ENCODE data around the gene SLN. TPM values are rescaled to one million over a fixed set of nuclear protein-coding genes. Genes with fewer than 3 reads are reported as not detected.

SLN gene
- total RNA-seq, 1 experiment from 2014 or later = not detected

- H3K4me3 Mint-ChIP-seq (ENCODE audit: unreplicated experiment) = no peak overlapping the region
- no peak for TF ChIP-seq CTCF (IDR thresholded peaks at IDR 0.05; ENCODE audit: insufficient read depth in 1 of 2, low read depth in 1 of 2, low read length in 1 of 2, severe bottlenecking in 1 of 2, unreplicated experiment in 1 of 2)
- no peaks in the 10 kb centered on the region for H3K36me3 Mint-ChIP-seq (ENCODE audit: insufficient read depth, unreplicated experiment)
- H3K9me3 ChIP-seq = no peaks in the 10 kb centered on the region
- CTCF ChIA-PET = interaction anchor here (0.7 kb wide), 1 partner anchor 21 kb away, joined by 3 read pairs; no protein-coding TSS in a partner anchor
- H3K27ac Mint-ChIP-seq (ENCODE audit: unreplicated experiment) = no peak overlapping the region
- peaks cover 16% of the 10 kb centered on the region for H3K4me1 ChIP-seq
- H3K27me3 Mint-ChIP-seq (ENCODE audit: insufficient read depth, unreplicated experiment) = peaks cover 9% of the 10 kb centered on the region
- no TSS peak for BruUV-seq (replicated peaks)
- no peak for DNase-seq
- no peaks in the 10 kb centered on the region for H3K9me3 Mint-ChIP-seq (ENCODE audit: unreplicated experiment)
- peaks cover 2% of the 10 kb centered on the region; the same call in 1 of the 2 replicates for H3K27me3 ChIP-seq (replicated peaks; ENCODE audit: control insufficient read depth, insufficient read depth, low read length)
- no peaks in the 10 kb centered on the region for H3K36me3 ChIP-seq (ENCODE audit: control insufficient read depth, insufficient read depth, low read length)
- POLR2A ChIA-PET = no interaction called here
- intact Hi-C loops (cut with micrococcal nuclease; ENCODE audit: unreplicated experiment) = no loop called here
- no peak overlapping the region for H3K4me3 ChIP-seq (ENCODE audit: low read depth, low read length)
- H3K4me1 Mint-ChIP-seq (ENCODE audit: low read depth, unreplicated experiment) = no peaks in the 10 kb centered on the region
Observed at GRCh38 chr11:107710301-107710700, 1.6 kb downstream of the SLN start.

GRCh38 chr11:107708792-107709191, 3.1 kb downstream of the SLN start:
- H3K27me3 ChIP-seq (replicated peaks; ENCODE audit: control insufficient read depth, insufficient read depth, low read length) = peaks cover 2% of the 10 kb centered on the region; the same call in 1 of the 2 replicates
- H3K9me3 Mint-ChIP-seq (ENCODE audit: unreplicated experiment) = no peaks in the 10 kb centered on the region
- no peaks in the 10 kb centered on the region for H3K36me3 ChIP-seq (ENCODE audit: control insufficient read depth, insufficient read depth, low read length)
- peaks cover 14% of the 10 kb centered on the region for H3K27me3 Mint-ChIP-seq (ENCODE audit: insufficient read depth, unreplicated experiment)
- H3K4me1 Mint-ChIP-seq (ENCODE audit: low read depth, unreplicated experiment) = no peaks in the 10 kb centered on the region
- ChIA-PET CTCF (no interaction called here), POLR2A (no interaction called here)
- no peak overlapping the region for H3K4me3 Mint-ChIP-seq (ENCODE audit: unreplicated experiment)
- TF ChIP-seq CTCF (IDR thresholded peaks at IDR 0.05; ENCODE audit: insufficient read depth in 1 of 2, low read depth in 1 of 2, low read length in 1 of 2, severe bottlenecking in 1 of 2, unreplicated experiment in 1 of 2) = no peak
- no peaks in the 10 kb centered on the region for H3K36me3 Mint-ChIP-seq (ENCODE audit: insufficient read depth, unreplicated experiment)
- intact Hi-C loops (cut with micrococcal nuclease; ENCODE audit: unreplicated experiment) = no loop called here
- no peaks in the 10 kb centered on the region for H3K9me3 ChIP-seq
- H3K4me3 ChIP-seq (ENCODE audit: low read depth, low read length) = no peak overlapping the region
- BruUV-seq (replicated peaks) = no TSS peak
- no peak for DNase-seq
- H3K27ac Mint-ChIP-seq (ENCODE audit: unreplicated experiment) = no peak overlapping the region
- peaks cover 16% of the 10 kb centered on the region for H3K4me1 ChIP-seq

- H3K27me3 ChIP-seq (replicated peaks; ENCODE audit: control insufficient read depth, insufficient read depth, low read length) = peaks cover 2% of the 10 kb centered on the region; the same call in 1 of the 2 replicates
- H3K36me3 ChIP-seq (ENCODE audit: control insufficient read depth, insufficient read depth, low read length) = no peaks in the 10 kb centered on the region
- POLR2A ChIA-PET = no interaction called here
- DNase-seq = no peak
- intact Hi-C loops (cut with micrococcal nuclease; ENCODE audit: unreplicated experiment) = no loop called here
- no peak for TF ChIP-seq CTCF (IDR thresholded peaks at IDR 0.05; ENCODE audit: insufficient read depth in 1 of 2, low read depth in 1 of 2, low read length in 1 of 2, severe bottlenecking in 1 of 2, unreplicated experiment in 1 of 2)
- H3K36me3 Mint-ChIP-seq (ENCODE audit: insufficient read depth, unreplicated experiment) = no peaks in the 10 kb centered on the region
- H3K27me3 Mint-ChIP-seq (ENCODE audit: insufficient read depth, unreplicated experiment) = peaks cover 22% of the 10 kb centered on the region
- H3K4me3 ChIP-seq (ENCODE audit: low read depth, low read length) = no peak overlapping the region
- H3K4me1 Mint-ChIP-seq (ENCODE audit: low read depth, unreplicated experiment) = no peaks in the 10 kb centered on the region
- no TSS peak for BruUV-seq (replicated peaks)
- CTCF ChIA-PET = no interaction called here
- no peaks in the 10 kb centered on the region for H3K9me3 Mint-ChIP-seq (ENCODE audit: unreplicated experiment)
- H3K27ac Mint-ChIP-seq (ENCODE audit: unreplicated experiment) = no peak overlapping the region
- H3K9me3 ChIP-seq = no peaks in the 10 kb centered on the region
- peaks cover 16% of the 10 kb centered on the region for H3K4me1 ChIP-seq
- H3K4me3 Mint-ChIP-seq (ENCODE audit: unreplicated experiment) = no peak overlapping the region
Observed at GRCh38 chr11:107707807-107708206, 4.0 kb downstream of the SLN start.
